SU-DHL-6 (cell line): ENCODE results near the gene GABBR2.

Experiments
- EZH2phosphoT487 ChIP-seq: fragments of 200-600 bp; sonication (generic), shearing (Covaris generic); conservative IDR thresholded peaks from 2 replicates; pipeline ENCODE4 v1.6.1; 2018; ENCODE audit warnings: mild to moderate bottlenecking, antibody characterized with exemption, low read length, moderate library complexity, mixed read lengths
- TF ChIP-seq, protein P1 (sequence below): fragments of 200-600 bp; sonication (generic); IDR thresholded peaks from one replicate; pipeline ENCODE4 v1.5.1; 2017; ENCODE audit warnings: antibody characterized with exemption, mild to moderate bottlenecking, low read length, moderate library complexity; ENCODE audit not compliant: insufficient read depth, poor library complexity, severe bottlenecking

DNA sequence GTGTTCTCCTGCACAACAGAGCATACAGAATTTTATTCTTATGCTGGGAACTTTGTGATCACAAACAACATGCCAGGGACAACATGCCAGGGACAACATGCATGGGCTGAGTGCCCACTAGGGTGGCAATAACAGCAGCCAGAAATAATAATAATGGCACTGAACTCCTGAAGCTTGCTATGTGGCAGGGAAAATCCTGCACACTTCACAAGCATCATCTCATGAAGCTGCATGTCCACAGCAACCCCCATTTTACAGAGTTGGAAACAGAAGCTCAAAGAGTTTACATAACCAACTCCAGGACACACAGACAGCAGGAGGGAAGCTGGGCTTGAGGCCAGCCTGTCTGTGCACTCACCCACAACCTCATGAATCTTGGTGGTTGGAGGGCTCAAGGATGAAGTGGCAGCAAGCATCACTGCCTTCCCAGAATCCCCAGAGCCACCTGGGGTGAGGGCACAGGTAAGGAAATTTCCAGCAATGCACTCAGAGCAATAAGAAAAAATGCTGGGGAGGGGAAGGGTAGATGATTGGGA is 111.4 kb downstream of the GABBR2 start:
- TF ChIP-seq, protein P1, sequence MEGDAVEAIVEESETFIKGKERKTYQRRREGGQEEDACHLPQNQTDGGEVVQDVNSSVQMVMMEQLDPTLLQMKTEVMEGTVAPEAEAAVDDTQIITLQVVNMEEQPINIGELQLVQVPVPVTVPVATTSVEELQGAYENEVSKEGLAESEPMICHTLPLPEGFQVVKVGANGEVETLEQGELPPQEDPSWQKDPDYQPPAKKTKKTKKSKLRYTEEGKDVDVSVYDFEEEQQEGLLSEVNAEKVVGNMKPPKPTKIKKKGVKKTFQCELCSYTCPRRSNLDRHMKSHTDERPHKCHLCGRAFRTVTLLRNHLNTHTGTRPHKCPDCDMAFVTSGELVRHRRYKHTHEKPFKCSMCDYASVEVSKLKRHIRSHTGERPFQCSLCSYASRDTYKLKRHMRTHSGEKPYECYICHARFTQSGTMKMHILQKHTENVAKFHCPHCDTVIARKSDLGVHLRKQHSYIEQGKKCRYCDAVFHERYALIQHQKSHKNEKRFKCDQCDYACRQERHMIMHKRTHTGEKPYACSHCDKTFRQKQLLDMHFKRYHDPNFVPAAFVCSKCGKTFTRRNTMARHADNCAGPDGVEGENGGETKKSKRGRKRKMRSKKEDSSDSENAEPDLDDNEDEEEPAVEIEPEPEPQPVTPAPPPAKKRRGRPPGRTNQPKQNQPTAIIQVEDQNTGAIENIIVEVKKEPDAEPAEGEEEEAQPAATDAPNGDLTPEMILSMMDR: no peak
- TF ChIP-seq EZH2phosphoT487: no peak
